GM18861 (cell line): ENCODE measurements around the gene WDR5.

ENCODE experiments used
- ATAC-seq: cut with Tn5 transposase; IDR thresholded peaks from one replicate; pipeline ENCODE4 v1.9.1; 2021; ENCODE audit not compliant: unreplicated experiment

The WDR5 gene

DNA sequence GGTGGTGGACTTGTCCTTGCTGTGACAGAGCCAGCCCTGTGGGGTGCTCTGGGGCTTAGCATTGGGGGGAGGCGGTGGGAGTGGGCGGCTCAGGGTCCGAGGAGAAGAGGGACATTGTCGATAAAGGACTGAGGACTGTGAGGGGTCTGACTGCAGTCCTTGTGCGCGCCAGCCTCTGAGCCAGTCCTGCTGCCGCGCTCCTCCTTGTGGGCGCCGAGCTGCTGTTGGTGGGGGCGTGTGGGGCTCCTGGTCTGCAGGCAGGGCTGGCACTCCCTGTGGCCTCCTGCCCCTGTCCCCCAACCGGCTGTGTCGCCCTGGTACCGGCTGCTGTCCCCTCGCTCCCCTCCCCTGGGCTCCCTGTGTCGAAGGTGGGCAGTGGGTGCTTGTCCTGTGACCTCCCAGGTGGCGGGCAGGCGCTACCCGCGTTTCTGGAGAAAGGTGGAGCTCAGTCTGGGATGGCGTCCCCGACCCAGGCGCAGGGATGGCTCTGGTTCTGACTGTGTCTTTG, 21.6 kb downstream of the WDR5 start:
- ATAC-seq: no peak

DNA sequence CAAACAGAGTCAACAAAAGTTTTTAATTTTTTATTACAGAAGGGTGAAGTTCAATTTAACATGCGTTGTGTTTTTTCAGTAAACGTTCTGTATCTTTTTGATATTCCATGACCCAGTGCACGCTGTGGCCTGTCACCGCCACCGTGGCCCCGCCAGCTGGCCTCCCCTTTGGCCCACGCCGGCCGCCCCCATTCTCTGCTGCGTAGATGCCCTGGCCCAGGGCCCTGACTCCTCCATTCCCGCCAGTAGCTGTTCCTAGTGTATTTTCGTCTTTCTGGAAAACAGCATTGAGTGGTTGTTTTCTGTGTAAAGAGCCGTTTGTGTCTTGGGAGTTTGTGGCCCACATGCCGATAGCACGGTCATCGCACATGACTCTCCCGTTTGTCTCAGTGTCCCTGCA, 22.4 kb downstream of the WDR5 start:
- no peak for ATAC-seq

DNA sequence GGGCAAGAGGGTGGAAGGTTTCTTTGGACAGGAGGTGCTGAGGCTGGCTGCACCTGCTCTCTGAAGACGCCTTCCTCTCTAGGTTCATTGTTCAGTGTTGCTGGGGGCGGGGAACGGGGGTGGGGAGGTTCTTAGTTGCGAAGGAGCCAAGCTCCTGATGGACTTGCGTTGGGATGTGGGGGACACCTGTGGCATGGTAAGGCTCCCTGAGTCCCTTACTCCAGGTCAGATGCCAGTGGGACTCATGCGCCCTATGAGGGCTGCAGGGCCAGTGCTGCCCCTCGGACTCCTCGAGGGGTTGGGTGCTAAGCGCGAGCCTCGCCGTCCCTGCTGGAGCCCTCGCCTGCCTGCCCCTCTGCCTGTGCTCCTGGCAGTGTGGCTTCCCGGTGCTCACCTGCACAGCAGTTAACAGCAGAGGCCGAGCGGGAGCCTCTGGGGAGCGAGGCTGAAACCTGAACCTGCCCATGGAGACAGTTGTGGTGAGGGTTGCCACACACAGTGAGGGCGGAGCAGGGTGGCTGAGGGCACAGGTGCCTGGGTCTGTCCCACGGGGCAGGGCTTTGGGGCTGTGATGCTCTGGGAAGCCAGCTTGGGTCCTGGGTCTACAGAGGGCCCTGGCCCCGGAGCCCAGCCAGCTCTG, 23.0 kb downstream of the WDR5 start:
- no peak for ATAC-seq

DNA sequence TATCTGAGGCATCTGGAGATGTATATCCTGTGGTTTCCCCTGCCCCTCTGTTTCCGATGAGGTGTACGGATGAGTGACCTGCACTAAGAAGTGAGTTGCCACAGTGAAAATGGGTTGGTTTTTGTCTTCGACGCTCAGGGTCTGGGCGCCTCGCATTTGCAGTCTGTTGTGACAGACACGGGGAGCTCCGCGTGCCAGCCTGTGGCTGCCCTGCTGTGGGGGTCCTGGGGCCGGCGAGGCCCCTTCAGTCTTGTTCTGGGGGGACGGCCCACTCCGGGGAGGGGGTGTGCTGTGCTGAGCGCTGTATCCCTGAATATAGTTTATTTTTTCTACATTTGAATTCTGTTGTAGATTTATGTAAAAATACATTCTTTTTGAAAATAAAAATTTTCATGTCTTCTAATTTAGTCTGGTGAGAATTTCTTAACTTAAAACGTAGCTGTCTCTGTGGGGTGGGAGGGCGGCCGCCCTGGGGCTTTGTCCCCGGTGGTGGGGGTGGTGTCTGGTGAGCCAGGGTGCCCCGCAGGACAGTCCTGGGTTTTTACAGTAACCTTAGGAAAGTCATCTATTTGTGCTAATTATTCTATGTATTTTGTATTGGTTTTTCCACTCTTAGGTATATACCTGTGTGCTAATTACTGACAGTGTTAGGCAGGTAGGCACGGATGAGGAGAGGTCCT, 23.8 kb downstream of the WDR5 start:
- no peak for ATAC-seq

DNA sequence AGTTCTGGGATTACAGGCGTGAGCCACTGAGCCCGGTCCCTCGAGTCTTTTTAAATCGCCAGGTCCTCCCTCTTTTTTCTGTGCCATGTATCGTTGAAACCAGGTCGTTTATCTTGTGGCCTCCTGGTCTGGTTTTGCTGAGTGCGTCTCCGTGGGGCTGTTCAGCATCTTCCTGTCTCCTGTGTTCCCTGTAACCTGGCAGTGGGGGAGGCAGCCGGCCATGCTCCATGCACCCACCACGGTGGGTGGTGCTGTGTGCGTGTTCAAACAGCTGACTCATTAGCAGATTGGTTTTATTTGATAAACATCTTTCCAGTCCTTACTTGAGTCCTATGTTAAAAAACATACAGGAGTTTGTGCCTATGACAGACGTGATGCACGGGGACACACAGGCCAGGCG, 25.8 kb downstream of the WDR5 start:
- no peak for ATAC-seq

DNA sequence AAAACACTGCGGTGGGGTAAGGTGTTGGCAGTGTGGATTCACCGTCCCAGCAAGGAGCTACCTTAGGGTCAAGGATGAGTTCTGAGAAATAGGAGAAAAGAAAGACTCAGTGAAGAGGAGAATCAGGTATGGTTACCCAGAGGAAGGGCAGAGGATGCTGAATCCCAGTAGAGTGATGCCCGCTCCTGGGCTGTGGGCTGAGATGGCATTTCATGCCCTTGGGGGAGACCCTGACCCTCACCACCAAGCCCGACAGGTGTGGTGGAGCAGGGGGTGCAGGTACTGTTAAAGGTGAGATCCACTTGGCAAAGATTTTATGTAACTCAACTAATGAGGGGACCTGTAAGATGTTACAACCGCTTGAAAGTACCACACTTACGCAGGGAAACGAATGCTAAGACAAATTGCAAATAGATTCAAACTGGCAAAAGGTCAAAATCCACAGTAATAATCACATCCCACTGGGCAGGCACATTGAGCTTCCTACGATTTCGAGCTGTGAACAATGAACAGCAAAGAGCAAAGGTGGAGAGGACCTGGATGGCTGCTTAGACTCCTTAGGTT, 26.4 kb downstream of the WDR5 start:
- ATAC-seq: no peak

DNA sequence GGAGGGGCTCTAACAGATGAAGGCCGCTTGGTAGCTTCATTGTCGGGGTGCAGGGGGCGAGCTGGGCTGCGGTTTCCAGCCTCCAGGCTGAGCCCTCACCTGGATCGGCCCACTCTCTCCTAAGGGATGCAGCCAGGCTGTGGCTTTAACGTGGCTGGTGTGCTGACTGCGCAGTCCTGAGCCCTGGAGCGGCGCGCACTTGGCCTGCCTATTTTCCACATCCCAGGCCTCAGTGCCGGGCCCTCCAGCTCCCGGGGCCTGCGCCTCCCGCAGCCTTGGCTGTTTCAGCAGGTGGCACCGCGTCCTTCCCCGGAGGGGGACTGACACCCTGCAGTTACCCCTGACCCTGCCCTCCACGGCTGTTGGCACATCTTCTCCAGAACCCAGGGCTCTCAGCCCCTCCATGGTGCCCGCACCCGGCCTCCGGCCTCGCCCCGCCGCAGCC, 27.1 kb downstream of the WDR5 start:
- ATAC-seq: no peak

DNA sequence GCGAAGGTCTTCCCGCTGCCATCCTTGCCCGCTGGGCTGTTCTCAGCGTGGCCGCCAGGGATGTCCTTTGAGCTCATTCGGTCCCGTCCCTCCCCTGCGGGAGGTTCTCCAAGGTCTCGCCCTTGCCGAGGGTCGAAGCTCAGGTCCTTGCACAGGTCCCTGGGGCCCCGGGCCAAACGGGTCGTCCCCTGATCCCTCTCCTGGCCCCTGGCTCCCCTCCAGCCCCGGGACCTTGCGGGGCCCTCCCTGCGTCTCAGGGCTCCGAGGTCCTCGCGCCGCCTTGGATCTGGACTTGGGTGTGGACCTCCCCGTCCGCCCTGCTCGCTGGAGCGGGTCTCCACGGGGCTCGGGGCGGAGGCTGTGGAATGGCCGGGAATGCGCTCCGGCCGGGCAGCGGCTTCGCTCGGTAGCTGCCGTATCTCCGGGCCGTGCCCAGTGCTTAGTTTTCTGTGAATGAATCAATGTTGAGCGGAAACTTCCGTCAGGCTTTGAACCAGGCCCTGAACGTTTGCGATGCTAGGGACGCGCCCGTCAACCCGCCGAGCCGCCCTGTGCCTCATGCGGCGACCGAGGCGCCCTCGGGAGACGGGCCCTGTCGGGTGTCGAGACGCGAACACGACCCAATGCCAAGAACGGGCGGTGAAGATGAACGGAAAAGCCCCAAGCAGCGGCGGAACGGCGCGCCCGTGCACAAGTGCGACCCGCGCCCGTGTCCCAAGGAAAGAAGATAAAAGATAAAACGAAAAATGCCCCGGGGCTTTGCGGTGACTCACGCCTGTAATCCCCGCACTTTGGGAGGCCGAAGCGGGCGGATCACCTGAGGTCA, 27.7 kb downstream of the WDR5 start:
- no peak for ATAC-seq

DNA sequence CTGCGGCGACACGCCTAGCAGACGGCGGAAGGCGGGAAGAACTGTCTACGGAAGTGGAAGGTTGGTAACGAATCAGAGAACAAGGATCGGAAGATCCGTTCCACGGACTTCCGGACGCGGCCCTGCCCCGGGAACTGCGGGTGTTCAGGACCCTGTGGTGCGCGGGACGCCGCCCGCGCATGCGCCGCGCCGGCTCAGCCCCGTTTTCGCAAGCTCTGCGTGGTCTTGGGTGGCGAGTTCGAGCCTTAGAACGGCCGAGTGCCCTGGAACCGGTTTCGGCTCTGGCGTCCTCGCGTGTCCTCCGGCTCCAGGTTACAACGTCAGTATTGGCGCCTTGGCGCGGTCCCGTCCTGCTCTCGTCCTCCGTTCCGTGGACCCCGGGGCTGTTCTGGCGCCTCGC, 29.0 kb downstream of the WDR5 start:
- no peak for ATAC-seq

DNA sequence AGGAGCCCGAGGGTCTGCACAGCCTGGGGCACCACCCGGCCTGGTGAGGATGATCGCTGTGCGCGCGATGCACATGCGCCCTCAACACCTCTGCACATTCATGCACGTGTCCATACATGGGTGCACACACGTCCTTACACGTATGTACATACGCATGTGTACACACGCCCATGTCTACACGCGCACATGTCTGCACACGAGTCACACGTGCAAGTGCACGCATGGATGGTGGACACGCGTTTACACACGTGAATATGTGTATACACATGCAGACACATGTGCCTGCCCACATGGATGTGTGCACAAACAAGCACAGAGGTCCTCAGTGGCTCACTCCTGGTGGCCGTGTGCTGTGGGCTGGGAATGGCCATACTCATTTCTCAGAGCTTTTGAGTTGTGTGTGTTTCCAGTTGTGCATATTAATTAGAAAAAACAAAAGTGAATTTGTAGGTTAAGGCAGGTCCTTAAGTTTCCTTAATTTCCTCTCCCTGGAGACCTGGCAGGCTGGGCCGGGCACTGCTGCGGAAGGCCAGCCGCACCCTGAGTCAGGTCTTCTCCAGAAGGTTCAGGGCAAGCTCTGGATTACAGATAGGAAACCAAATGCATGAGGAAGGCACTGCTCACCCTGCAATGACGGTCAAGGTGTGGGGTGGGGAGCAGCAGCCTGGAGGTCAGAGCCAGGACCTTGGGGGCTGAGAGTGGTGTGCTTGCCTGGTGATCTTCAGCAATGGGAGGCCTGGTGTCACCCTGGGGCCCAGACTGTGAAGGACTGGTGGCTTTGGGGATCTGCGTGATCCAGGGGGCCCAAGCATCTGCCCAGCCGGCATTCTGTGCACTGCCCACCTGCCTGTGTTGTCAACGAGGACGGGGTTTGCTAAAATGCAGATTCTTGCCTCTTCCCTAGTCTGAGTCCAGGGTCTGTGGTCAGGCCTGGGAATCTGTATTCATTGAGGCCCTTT, 29.8 kb downstream of the WDR5 start:
- no peak for ATAC-seq

DNA sequence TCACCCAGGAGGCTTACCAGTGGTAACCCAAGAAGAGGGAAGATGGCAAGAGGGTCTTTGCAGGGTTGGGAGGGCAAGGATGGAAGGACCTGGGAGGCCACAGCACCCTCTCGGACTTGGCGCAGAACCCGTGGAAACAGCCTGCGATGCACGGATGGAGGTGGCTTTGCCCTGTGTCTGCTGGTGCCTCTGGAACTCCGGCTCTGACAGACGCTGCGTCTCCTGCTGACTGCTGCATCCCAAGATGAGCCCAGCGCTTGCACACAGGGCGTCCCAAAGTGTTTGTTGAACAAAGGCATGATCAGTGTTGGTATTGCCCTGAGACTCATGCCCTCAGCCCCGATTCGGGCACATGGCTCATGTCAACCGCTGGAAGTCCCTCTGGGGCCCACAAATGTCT, 30.5 kb downstream of the WDR5 start:
- no peak for ATAC-seq

DNA sequence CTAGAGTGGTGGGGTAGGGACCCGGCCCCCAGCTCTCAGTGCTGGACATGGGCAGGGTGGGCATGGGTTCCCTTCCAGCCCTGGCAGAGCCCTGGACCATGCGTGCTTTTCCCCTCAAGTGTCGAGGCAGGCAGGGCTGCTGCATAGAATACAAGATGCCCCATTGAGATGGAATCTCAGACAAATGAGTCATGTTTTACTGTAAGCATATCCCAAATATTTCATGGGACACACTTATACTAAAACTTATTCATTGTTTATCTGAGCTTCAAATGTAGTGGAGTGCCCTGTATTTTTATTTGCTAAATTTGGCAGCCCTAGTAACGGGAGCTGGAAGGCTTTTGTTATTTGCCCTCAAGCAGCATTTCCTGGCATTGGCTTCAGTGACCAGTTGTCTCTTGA, 31.6 kb downstream of the WDR5 start:
- ATAC-seq: no peak

DNA sequence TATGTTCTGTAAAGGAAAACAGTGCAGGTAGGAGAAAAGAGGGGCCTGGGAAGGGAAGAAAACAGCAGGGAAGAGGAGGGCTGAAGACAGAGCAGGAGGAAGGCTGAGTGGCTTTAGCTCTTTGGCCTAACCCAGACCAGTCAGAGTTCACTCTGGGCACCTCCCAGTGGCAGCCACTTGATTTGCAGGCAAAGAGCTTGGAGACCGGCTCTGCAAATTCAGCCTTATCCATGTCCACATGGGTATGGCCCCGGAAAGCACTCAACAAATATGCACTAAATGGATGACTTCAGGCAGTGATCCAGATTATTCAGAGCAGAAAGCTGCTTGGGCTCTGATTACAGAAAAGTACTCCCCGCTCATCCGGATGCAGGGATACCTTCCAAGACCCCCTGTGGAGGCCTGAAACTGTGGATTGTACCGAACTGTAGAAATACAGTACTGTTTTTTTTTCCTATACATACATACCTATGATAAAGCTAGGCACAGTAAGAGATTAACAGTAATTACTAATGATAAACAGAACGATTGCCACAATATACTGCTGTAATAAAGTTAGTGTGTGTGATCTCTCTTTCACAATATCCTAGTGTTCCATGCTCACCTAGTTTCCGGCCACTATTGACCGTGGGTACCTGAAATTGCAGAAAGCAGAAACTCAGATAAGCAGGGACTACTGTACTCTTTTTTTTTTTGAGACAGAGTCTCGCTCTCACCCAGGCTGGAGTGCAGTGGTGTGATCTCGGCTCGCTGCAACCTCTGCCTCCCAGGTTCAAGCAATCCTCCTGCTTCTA, 33.1 kb downstream of the WDR5 start:
- no peak for ATAC-seq

DNA sequence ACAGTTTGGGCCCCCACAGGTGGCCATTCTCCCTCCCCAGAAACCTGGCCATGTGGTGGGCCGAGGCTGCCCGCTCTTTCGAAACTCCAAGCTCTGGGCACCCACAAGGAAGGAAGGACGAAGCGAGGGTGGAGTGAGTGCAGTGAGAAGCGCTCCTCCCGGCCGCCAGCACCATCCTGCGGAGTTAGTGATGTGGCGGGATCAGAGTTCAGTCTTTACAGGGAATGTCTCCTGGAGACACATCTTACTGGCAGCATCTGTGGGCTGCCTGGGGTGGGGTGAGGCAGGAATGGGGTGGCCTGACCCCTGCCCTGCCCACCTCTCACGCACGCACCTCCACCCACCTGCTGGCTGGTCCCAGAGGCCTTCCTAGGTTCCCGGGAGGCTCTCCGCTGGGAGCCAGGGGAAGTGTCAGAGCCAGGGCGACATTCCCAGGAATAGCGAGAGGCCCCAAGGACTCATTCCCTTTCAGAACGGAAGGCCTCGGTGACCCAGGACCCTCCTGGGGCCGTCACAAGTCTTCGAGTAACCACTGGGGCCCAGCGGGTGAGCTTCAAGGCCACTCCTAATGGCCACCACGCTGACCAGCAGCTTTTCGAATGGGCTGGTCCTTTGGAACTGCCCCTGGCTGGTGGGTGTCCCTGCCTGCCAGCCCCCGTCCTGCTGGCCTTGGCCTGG, 34.0 kb downstream of the WDR5 start:
- no peak for ATAC-seq

DNA sequence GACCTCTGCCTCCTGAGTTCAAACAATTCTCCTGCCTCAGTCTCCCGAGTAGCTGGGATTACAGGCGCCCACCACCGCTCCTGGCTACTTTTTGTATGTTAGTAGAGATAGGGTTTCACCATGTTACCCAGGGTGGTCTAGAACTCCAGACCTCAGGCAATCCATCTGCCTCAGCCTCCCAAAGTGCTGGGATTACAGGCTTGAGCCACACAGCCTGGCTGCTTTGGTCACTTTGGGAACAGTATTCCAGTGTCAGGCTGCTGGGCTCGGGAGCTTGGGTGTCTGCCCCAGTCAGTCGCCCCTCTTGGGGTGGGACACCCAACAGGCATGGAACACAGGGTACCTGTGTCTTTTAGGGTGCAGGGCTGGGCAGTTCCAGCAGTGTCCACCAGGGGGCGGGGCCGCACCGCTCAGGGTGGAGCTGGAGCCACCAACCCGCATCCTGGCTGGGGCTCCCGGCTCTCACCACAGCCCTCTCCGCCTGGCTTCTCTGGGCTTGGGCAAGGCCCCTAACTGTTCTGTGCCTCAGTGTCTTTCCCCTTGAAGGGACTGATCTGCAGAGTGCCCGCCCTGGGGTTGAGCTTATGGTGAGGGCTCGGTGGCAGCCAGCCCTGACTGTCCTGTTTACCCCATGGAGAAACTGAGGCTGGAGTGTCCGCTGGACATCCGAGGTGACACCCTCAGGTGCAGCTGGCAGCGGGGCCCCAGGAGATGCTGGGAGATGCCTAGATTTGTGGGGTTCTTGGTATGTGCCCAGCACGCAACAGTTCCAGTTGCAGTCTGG, 34.8 kb downstream of the WDR5 start:
- ATAC-seq: no peak

DNA sequence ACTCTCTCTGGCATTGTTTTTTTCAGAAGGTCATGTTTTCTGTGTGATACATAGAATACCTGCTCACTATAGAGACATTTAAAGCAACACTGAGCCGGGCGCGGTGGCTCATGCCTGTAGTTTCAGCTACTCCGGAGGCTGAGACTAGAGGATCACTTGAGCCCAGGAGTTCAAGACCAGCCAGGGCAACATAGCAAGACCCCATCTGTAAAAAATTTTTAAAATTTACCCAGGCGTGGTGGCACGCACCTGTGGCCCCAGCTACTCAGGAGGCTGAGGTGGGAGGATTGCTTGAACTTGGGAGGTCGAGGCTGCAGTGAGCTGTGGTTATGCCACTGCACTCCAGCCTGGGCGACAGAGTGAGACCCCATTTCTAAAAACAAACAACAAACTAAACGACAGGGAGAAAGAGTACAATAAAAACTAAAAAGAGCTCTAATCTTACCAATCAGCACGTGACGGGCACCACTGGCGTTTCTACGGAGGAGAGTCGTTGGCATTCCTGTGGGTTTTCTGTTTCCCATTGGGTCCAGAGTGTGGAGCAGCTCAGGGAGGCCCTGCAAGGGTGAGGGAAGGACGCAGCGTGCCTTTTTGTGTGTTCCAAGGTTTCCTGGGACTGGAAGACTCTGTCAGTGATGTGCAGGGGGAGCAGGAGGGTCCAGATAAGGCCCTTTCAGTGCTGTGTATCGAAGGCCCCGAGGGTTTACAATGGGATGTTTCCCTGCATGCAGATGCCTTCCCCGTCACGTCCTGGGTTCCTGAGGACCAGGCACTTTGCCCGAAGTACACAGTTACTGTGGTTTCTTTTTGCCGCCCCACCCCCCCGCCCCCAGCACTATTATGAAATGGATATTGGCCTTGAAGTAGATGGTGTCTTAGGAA, 35.7 kb downstream of the WDR5 start:
- no peak for ATAC-seq
